GM12892 (cell line): ENCODE measurements around the gene MLLT6.

Experiments
- POLR2A ChIP-seq: IDR thresholded peaks from 2 replicates; pipeline ENCODE4 v1.6.1; 2011; ENCODE audit warnings: low read depth, low read length, control low read depth
- POLR2AphosphoS5 ChIP-seq: IDR thresholded peaks from 2 replicates; pipeline ENCODE4 v1.6.1; 2011; ENCODE audit warnings: low read depth, low read length, control low read depth
- TAF1 ChIP-seq: IDR thresholded peaks from 2 replicates; pipeline ENCODE4 v1.6.1; 2011; ENCODE audit warnings: low read depth, mild to moderate bottlenecking, control low read depth, low read length, borderline replicate concordance

- TF ChIP-seq TAF1 (no peak), POLR2A (no peak), POLR2AphosphoS5 (no peak)
Measured at GRCh38 chr17:38750044-38750311, 44.9 kb downstream of the MLLT6 start.
